Neuronal stem cell (in vitro differentiated cells): ENCODE measurements around the gene STAC3.

Source experiments
- DNase-seq: peaks from one replicate; pipeline ENCODE4 v3.0.0-alpha.2; 2013; ENCODE audit warnings: low spot score
- H2AFZ ChIP-seq: one replicate; pipeline ENCODE4 v1.6.1; 2013; ENCODE audit warnings: mild to moderate bottlenecking, low read length, inconsistent platforms
- H2AK5ac ChIP-seq: 2 replicates; pipeline ENCODE4 v1.6.1; 2013; ENCODE audit warnings: low read depth, mild to moderate bottlenecking, inconsistent platforms, low read length, moderate library complexity, mixed read lengths
- H2BK120ac ChIP-seq: 2 replicates; pipeline ENCODE4 v1.6.1; 2013; ENCODE audit warnings: low read depth, mild to moderate bottlenecking, inconsistent platforms, low read length, moderate library complexity, mixed read lengths
- H2BK12ac ChIP-seq: one replicate; pipeline ENCODE4 v1.6.1; 2013; ENCODE audit warnings: low read length, inconsistent platforms
- H2BK15ac ChIP-seq: 2 replicates; pipeline ENCODE4 v1.6.1; 2013; ENCODE audit warnings: mild to moderate bottlenecking, low read length, inconsistent platforms, mixed read lengths
- H2BK5ac ChIP-seq: one replicate; pipeline ENCODE4 v1.6.1; 2013; ENCODE audit warnings: inconsistent platforms, mild to moderate bottlenecking, low read length, moderate library complexity
- H3K14ac ChIP-seq: one replicate; pipeline ENCODE4 v1.6.1; 2013; ENCODE audit warnings: low read length, inconsistent platforms
- H3K18ac ChIP-seq: 2 replicates; pipeline ENCODE4 v1.6.1; 2013; ENCODE audit warnings: low read length, inconsistent platforms
- H3K23ac ChIP-seq: 2 replicates; pipeline ENCODE4 v1.6.1; 2013; ENCODE audit warnings: low read depth, mild to moderate bottlenecking, mixed read lengths, low read length, inconsistent platforms; ENCODE audit not compliant: poor library complexity
- H3K27ac ChIP-seq: replicated peaks from 3 replicates; pipeline ENCODE4 v1.5.1; 2013; ENCODE audit warnings: low read length, inconsistent platforms
- H3K27me3 ChIP-seq, 3 experiments: 2 replicates each; pipeline ENCODE4 v1.6.1; 2013; ENCODE audit warnings: low read length in 3 of 3, mild to moderate bottlenecking in 2 of 3, inconsistent platforms in 1 of 3, low read depth in 1 of 3, mixed read lengths in 1 of 3, moderate library complexity in 1 of 3; ENCODE audit not compliant: control insufficient read depth in 3 of 3, insufficient read depth in 3 of 3
- H3K36me3 ChIP-seq, 2 donors: replicated peaks in 1 of 2; 2 replicates each; pipeline ENCODE4 v1.6.1; 2013; ENCODE audit warnings: low read length in 2 of 2; ENCODE audit not compliant: control insufficient read depth in 2 of 2, insufficient read depth in 2 of 2
- H3K4ac ChIP-seq: 2 replicates; pipeline ENCODE4 v1.6.1; 2013; ENCODE audit warnings: inconsistent platforms, mild to moderate bottlenecking, low read length, moderate library complexity
- H3K4me1 ChIP-seq, 2 donors: 1 replicate in 1 of 2; 2 replicates in 1 of 2; pipeline ENCODE4 v1.6.1; 2013; ENCODE audit warnings: low read length in 2 of 2, low read depth in 1 of 2; ENCODE audit not compliant: control insufficient read depth in 2 of 2, insufficient read depth in 1 of 2
- H3K4me2 ChIP-seq: one replicate; pipeline ENCODE4 v1.6.1; 2013; ENCODE audit warnings: mild to moderate bottlenecking, low read length, inconsistent platforms; ENCODE audit not compliant: insufficient read depth, poor library complexity, severe bottlenecking
- H3K4me3 ChIP-seq, 2 donors: 2 replicates each; pipeline ENCODE4 v1.5.1; 2013; ENCODE audit warnings: low read length in 2 of 2, mild to moderate bottlenecking in 2 of 2, inconsistent platforms in 1 of 2, moderate library complexity in 1 of 2
- H3K79me1 ChIP-seq: one replicate; pipeline ENCODE4 v1.6.1; 2013; ENCODE audit warnings: low read depth, mild to moderate bottlenecking, inconsistent platforms, low read length, moderate library complexity
- H3K9ac ChIP-seq: one replicate; pipeline ENCODE4 v1.6.1; 2013; ENCODE audit warnings: mild to moderate bottlenecking, low read depth, low read length, inconsistent platforms; ENCODE audit not compliant: poor library complexity
- H3K9me3 ChIP-seq, 2 donors: replicated peaks in 1 of 2; 2 replicates each; pipeline versions ENCODE3 to v1.6.1; 2013; ENCODE audit warnings: low read length in 2 of 2, mild to moderate bottlenecking in 2 of 2, inconsistent platforms in 1 of 2, low read depth in 1 of 2, mixed read lengths in 1 of 2, moderate library complexity in 1 of 2; ENCODE audit not compliant: control insufficient read depth in 2 of 2, insufficient read depth in 1 of 2
- H4K8ac ChIP-seq: one replicate; pipeline ENCODE4 v1.6.1; 2013; ENCODE audit warnings: low read depth, mild to moderate bottlenecking, inconsistent platforms, low read length, moderate library complexity
- H4K91ac ChIP-seq: one replicate; pipeline ENCODE4 v1.6.1; 2013; ENCODE audit warnings: low read length, low read depth, mild to moderate bottlenecking, inconsistent platforms; ENCODE audit not compliant: poor library complexity
- WGBS, 2 donors: extraction: QIAGEN DNeasy Blood & Tissue Kit; methylation state at CpG; one replicate each; pipeline ENCODE4 v1.1.7; 2013; ENCODE audit warnings: missing lambda C conversion rate in 2 of 2, mixed read lengths in 1 of 2; ENCODE audit not compliant: insufficient read length in 2 of 2, insufficient replicate concordance in 1 of 2; ENCODE audit errors: extremely low coverage in 2 of 2; 5-methylcytosine and 5-hydroxymethylcytosine counted together

The STAC3 gene

GRCh38 chr12:57224278-57224972 is 26.6 kb downstream of the STAC3 start:
- Histone ChIP-seq H2BK5ac (no peak overlapping the region), H4K8ac (no peak overlapping the region), H3K23ac (peak overlapping the region; percentile 60), H3K27ac (no peak overlapping the region), H3K4me3 (no peak overlapping the region), H4K91ac (no peak overlapping the region), H3K14ac (no peak overlapping the region), H3K79me1 (no peaks in the 10 kb centered on the region), H3K4me2 (no peak overlapping the region), H2AFZ (no peak overlapping the region), H3K9ac (no peak overlapping the region), H3K27me3 (peaks cover 40 to 86% (median 82%) of the 10 kb centered on the region in 3 experiments), H3K4me1 (peaks cover 26 to 34% of the 10 kb centered on the region in 2 donors), H3K9me3 (peaks cover 0 to 4% of the 10 kb centered on the region in 2 donors), H3K36me3 (no peaks in the 10 kb centered on the region), H2AK5ac (peak overlapping the region; percentile 37), H2BK12ac (peak overlapping the region; percentile 87), H2BK120ac (no peak overlapping the region), H3K18ac (peak overlapping the region; percentile 62), H2BK15ac (peak overlapping the region; percentile 55), H3K4ac (no peak overlapping the region)
- no CpG with 5 or more reads among the region's 30 CpGs for WGBS, 2 donors
- no peak for DNase-seq

- Histone ChIP-seq H2AFZ (no peak overlapping the region), H3K18ac (no peak overlapping the region), H2BK5ac (no peak overlapping the region), H3K9me3 (peaks cover 0 to 4% of the 10 kb centered on the region in 2 donors), H3K9ac (no peak overlapping the region), H4K91ac (no peak overlapping the region), H3K4me2 (no peak overlapping the region), H3K79me1 (no peaks in the 10 kb centered on the region), H4K8ac (no peak overlapping the region), H2BK15ac (no peak overlapping the region), H3K4me3 (no peak overlapping the region), H3K4ac (no peak overlapping the region), H2BK120ac (no peak overlapping the region), H2BK12ac (no peak overlapping the region), H3K4me1 (peaks cover 21 to 32% of the 10 kb centered on the region in 2 donors), H3K27ac (no peak overlapping the region), H3K36me3 (no peaks in the 10 kb centered on the region), H3K27me3 (peaks cover 42 to 91% (median 91%) of the 10 kb centered on the region in 3 experiments), H2AK5ac (peak overlapping the region; percentile 10), H3K23ac (peak overlapping the region; percentile 14), H3K14ac (no peak overlapping the region)
- WGBS, 2 donors = no CpG with 5 or more reads among the region's 22 CpGs
- DNase-seq = no peak
Observed at GRCh38 chr12:57223191-57224165, 27.5 kb downstream of the STAC3 start.

GRCh38 chr12:57222286-57223190 is 28.4 kb downstream of the STAC3 start:
- H4K8ac ChIP-seq = no peak overlapping the region
- H3K4me1 ChIP-seq = peaks cover 23 to 31% of the 10 kb centered on the region in 2 donors
- H3K27me3 ChIP-seq = peaks cover 49 to 98% (median 96%) of the 10 kb centered on the region in 3 experiments
- no peak overlapping the region for H2BK15ac ChIP-seq
- peaks cover 0 to 4% of the 10 kb centered on the region in 2 donors for H3K9me3 ChIP-seq
- no peak overlapping the region for H3K4me3 ChIP-seq
- no peak overlapping the region for H3K14ac ChIP-seq
- no peak overlapping the region for H3K23ac ChIP-seq
- H3K4me2 ChIP-seq = no peak overlapping the region
- no peak overlapping the region for H2BK5ac ChIP-seq
- DNase-seq = no peak
- H3K27ac ChIP-seq = no peak overlapping the region
- H2AK5ac ChIP-seq = no peak overlapping the region
- H2AFZ ChIP-seq = no peak overlapping the region
- H3K36me3 ChIP-seq = no peaks in the 10 kb centered on the region
- H3K9ac ChIP-seq = no peak overlapping the region
- H4K91ac ChIP-seq = no peak overlapping the region
- H2BK12ac ChIP-seq = no peak overlapping the region
- no CpG with 5 or more reads among the region's 13 CpGs for WGBS, 2 donors
- H3K18ac ChIP-seq = peak overlapping the region; percentile 54
- no peak overlapping the region for H3K4ac ChIP-seq
- no peaks in the 10 kb centered on the region for H3K79me1 ChIP-seq
- H2BK120ac ChIP-seq = no peak overlapping the region
